Measurements from ENCODE around the gene NTNG2. TPM values are rescaled to one million over a fixed set of nuclear protein-coding genes. Genes with fewer than 3 reads are reported as not detected.

Gene NTNG2
- total RNA-seq, 1 donor from 2014 or later, result 4.0 TPM

GRCh38 chr9:132199056-132199455 is 37.2 kb downstream of the NTNG2 start:
- no peak overlapping the region for H3K4me3 Mint-ChIP-seq
- TF ChIP-seq CTCF (conservative IDR thresholded peaks at IDR 0.05), result no peak
- peaks cover 6% of the 10 kb centered on the region for H3K27me3 Mint-ChIP-seq
- no peaks in the 10 kb centered on the region for H3K4me1 Mint-ChIP-seq (ENCODE audit: unreplicated experiment)
- no peak for DNase-seq (ENCODE audit: extremely low spot score, unreplicated experiment)
- H3K36me3 Mint-ChIP-seq, result no peaks in the 10 kb centered on the region
- H3K27ac Mint-ChIP-seq, result no peak overlapping the region
- no peaks in the 10 kb centered on the region for H3K9me3 Mint-ChIP-seq

- no peaks in the 10 kb centered on the region for H3K36me3 Mint-ChIP-seq
- no peak for TF ChIP-seq CTCF (conservative IDR thresholded peaks at IDR 0.05)
- peaks cover 5% of the 10 kb centered on the region for H3K9me3 Mint-ChIP-seq
- peaks cover 17% of the 10 kb centered on the region for H3K27me3 Mint-ChIP-seq
- DNase-seq (ENCODE audit: extremely low spot score, unreplicated experiment), result no peak
- H3K4me1 Mint-ChIP-seq (ENCODE audit: unreplicated experiment), result no peaks in the 10 kb centered on the region
- no peak overlapping the region for H3K27ac Mint-ChIP-seq
- no peak overlapping the region for H3K4me3 Mint-ChIP-seq
These were observed 38.8 kb downstream of the NTNG2 start for GRCh38 chr9:132200706-132201105.

GRCh38 chr9:132201139-132201538 is 39.3 kb downstream of the NTNG2 start:
- no peaks in the 10 kb centered on the region for H3K4me1 Mint-ChIP-seq (ENCODE audit: unreplicated experiment)
- no peak for TF ChIP-seq CTCF (conservative IDR thresholded peaks at IDR 0.05)
- H3K27me3 Mint-ChIP-seq, result peaks cover 17% of the 10 kb centered on the region
- H3K27ac Mint-ChIP-seq, result no peak overlapping the region
- no peaks in the 10 kb centered on the region for H3K36me3 Mint-ChIP-seq
- no peak overlapping the region for H3K4me3 Mint-ChIP-seq
- H3K9me3 Mint-ChIP-seq, result peaks cover 5% of the 10 kb centered on the region
- DNase-seq (ENCODE audit: extremely low spot score, unreplicated experiment), result no peak

GRCh38 chr9:132201780-132202703 is 40.2 kb downstream of the NTNG2 start:
- Mint-ChIP-seq H3K27ac (no peak overlapping the region), H3K4me3 (no peak overlapping the region), H3K27me3 (peaks cover 17% of the 10 kb centered on the region), H3K9me3 (peaks cover 5% of the 10 kb centered on the region), H3K4me1 (ENCODE audit: unreplicated experiment) (no peaks in the 10 kb centered on the region), H3K36me3 (no peaks in the 10 kb centered on the region)
- TF ChIP-seq CTCF (conservative IDR thresholded peaks at IDR 0.05), result no peak
- no peak for DNase-seq (ENCODE audit: extremely low spot score, unreplicated experiment)

GRCh38 chr9:132204883-132205282 is 43.0 kb downstream of the NTNG2 start:
- Mint-ChIP-seq H3K4me1 (ENCODE audit: unreplicated experiment) (no peaks in the 10 kb centered on the region), H3K4me3 (no peak overlapping the region), H3K36me3 (no peaks in the 10 kb centered on the region), H3K9me3 (peaks cover 5% of the 10 kb centered on the region), H3K27ac (no peak overlapping the region), H3K27me3 (peaks cover 17% of the 10 kb centered on the region)
- DNase-seq (ENCODE audit: extremely low spot score, unreplicated experiment), result no peak
- no peak for TF ChIP-seq CTCF (conservative IDR thresholded peaks at IDR 0.05)

All from type B pancreatic cell (in vitro differentiated cells).